OCI-LY1 (cell line): ENCODE measurements around the gene TPO.
"Not testable (repeated sequence)": the region's sequence is repeated elsewhere in the genome, so short reads cannot be mapped to it uniquely, and the experiment has no call there.

Experiments used
- H2AFZ ChIP-seq: fragments of 200-600 bp; sonication (generic), shearing (Covaris generic); 2 replicates; pipeline ENCODE4 v1.6.0; 2014; ENCODE audit warnings: antibody characterized with exemption, mild to moderate bottlenecking, low read length
- H3F3A ChIP-seq: fragments of 200-600 bp; sonication (generic), shearing (Covaris generic); 2 replicates; pipeline ENCODE4 v1.6.0; 2014; ENCODE audit warnings: mild to moderate bottlenecking, antibody characterized with exemption, low read length, moderate library complexity; ENCODE audit not compliant: insufficient read depth
- H3K27ac ChIP-seq: fragments of 200-600 bp; sonication (generic); 2 replicates; pipeline ENCODE4 v1.5.1; 2014; ENCODE audit warnings: low read length, mixed run types, mild to moderate bottlenecking, low read depth; ENCODE audit not compliant: poor library complexity, severe bottlenecking
- H3K27me3 ChIP-seq: fragments of 200-600 bp; sonication (generic); 2 replicates; pipeline ENCODE4 v1.6.0; 2014; ENCODE audit warnings: antibody characterized with exemption, mild to moderate bottlenecking, low read length, moderate library complexity; ENCODE audit not compliant: insufficient read depth
- H3K36me3 ChIP-seq: fragments of 200-600 bp; sonication (generic); 2 replicates; pipeline ENCODE4 v1.6.1; 2014; ENCODE audit warnings: mild to moderate bottlenecking, antibody characterized with exemption, low read length, moderate library complexity, mixed read lengths; ENCODE audit not compliant: insufficient read depth
- H3K4me1 ChIP-seq: fragments of 200-600 bp; sonication (generic); 2 replicates; pipeline ENCODE4 v1.5.1; 2014; ENCODE audit warnings: mild to moderate bottlenecking, low read length, moderate library complexity; ENCODE audit not compliant: insufficient read depth, severe bottlenecking
- H3K4me2 ChIP-seq: fragments of 200-600 bp; sonication (generic), shearing (Covaris generic); 2 replicates; pipeline ENCODE4 v1.6.1; 2014; ENCODE audit warnings: low read length
- H3K4me3 ChIP-seq: fragments of 200-600 bp; sonication (generic); 2 replicates; pipeline ENCODE4 v1.5.1; 2014; ENCODE audit warnings: low read length, low read depth, mild to moderate bottlenecking, mixed read lengths; ENCODE audit not compliant: poor library complexity, severe bottlenecking
- H3K79me2 ChIP-seq: fragments of 200-600 bp; shearing (Covaris generic); 2 replicates; pipeline ENCODE4 v1.6.1; 2016; ENCODE audit warnings: mixed run types, low read length, mixed read lengths; ENCODE audit not compliant: insufficient read depth
- H3K9ac ChIP-seq: fragments of 200-600 bp; sonication (generic), shearing (Covaris generic); 2 replicates; pipeline ENCODE4 v1.6.1; 2014; ENCODE audit warnings: mild to moderate bottlenecking, low read length, mixed read lengths
- H3K9me2 ChIP-seq: fragments of 200-600 bp; sonication (generic), shearing (Covaris generic); 2 replicates; pipeline ENCODE4 v1.6.1; 2014; ENCODE audit warnings: low read depth, mild to moderate bottlenecking, low read length, mixed read lengths
- H3K9me3 ChIP-seq: fragments of 200-600 bp; shearing (Covaris generic); 2 replicates; pipeline ENCODE4 v1.6.1; 2014; ENCODE audit warnings: low read length, mixed read lengths
- H4K20me1 ChIP-seq: fragments of 200-600 bp; sonication (generic), shearing (Covaris generic); 2 replicates; pipeline ENCODE4 v1.6.0; 2016; ENCODE audit warnings: mild to moderate bottlenecking, low read length; ENCODE audit not compliant: insufficient read depth
- CTCF ChIP-seq: fragments of 200-600 bp; sonication (generic), shearing (Covaris generic); IDR thresholded peaks from 2 replicates; pipeline ENCODE4 v1.5.1; 2017; ENCODE audit warnings: mild to moderate bottlenecking, antibody characterized with exemption, low read length, moderate library complexity, mixed read lengths
- EZH2 ChIP-seq: fragments of 200-600 bp; sonication (generic), shearing (Covaris generic); IDR thresholded peaks from 2 replicates; pipeline ENCODE4 v1.8.0; 2017; ENCODE audit warnings: borderline replicate concordance, mixed run types, mild to moderate bottlenecking, antibody characterized with exemption, low read length, moderate library complexity, mixed read lengths

TPO gene

GRCh38 chr2:1406434-1406833, 6.8 kb upstream of the TPO start:
- TF ChIP-seq CTCF = no peak
- no peak for TF ChIP-seq EZH2
- H3K36me3 ChIP-seq = no peaks in the 10 kb centered on the region

GRCh38 chr2:1407950-1408675, 5.2 kb upstream of the TPO start:
- Histone ChIP-seq H2AFZ (no peak overlapping the region), H3K79me2 (no peaks in the 10 kb centered on the region), H3K9me2 (no peaks in the 10 kb centered on the region), H3F3A (no peaks in the 10 kb centered on the region), H4K20me1 (no peaks in the 10 kb centered on the region), H3K9me3 (no peaks in the 10 kb centered on the region), H3K27ac (no peak overlapping the region), H3K4me1 (no peaks in the 10 kb centered on the region), H3K27me3 (no peaks in the 10 kb centered on the region), H3K9ac (no peak overlapping the region), H3K4me2 (no peak overlapping the region), H3K36me3 (no peaks in the 10 kb centered on the region), H3K4me3 (no peak overlapping the region)
- TF ChIP-seq CTCF (no peak), EZH2 (no peak)

More at GRCh38 chr2:1406434-1406833, 6.8 kb upstream of the TPO start:
- Histone ChIP-seq H3K4me3 (no peak overlapping the region), H3K27me3 (no peaks in the 10 kb centered on the region), H3K27ac (no peak overlapping the region), H3F3A (no peaks in the 10 kb centered on the region), H3K9ac (no peak overlapping the region), H2AFZ (no peak overlapping the region), H3K79me2 (no peaks in the 10 kb centered on the region), H3K4me1 (no peaks in the 10 kb centered on the region), H3K9me2 (no peaks in the 10 kb centered on the region), H3K4me2 (no peak overlapping the region), H3K9me3 (no peaks in the 10 kb centered on the region), H4K20me1 (no peaks in the 10 kb centered on the region)

GRCh38 chr2:1414121-1414520, 858 bp downstream of the TPO start:
- H4K20me1 ChIP-seq = no peaks in the 10 kb centered on the region
- H3K4me1 ChIP-seq = no peaks in the 10 kb centered on the region
- no peak overlapping the region for H3K9ac ChIP-seq
- H3K27me3 ChIP-seq = no peaks in the 10 kb centered on the region
- H3K9me3 ChIP-seq = no peaks in the 10 kb centered on the region
- no peak overlapping the region for H3K27ac ChIP-seq
- no peaks in the 10 kb centered on the region for H3K36me3 ChIP-seq
- no peak overlapping the region for H2AFZ ChIP-seq
- no peaks in the 10 kb centered on the region for H3F3A ChIP-seq
- TF ChIP-seq EZH2 = no peak
- TF ChIP-seq CTCF = no peak
- no peaks in the 10 kb centered on the region for H3K9me2 ChIP-seq
- H3K79me2 ChIP-seq = no peaks in the 10 kb centered on the region
- H3K4me3 ChIP-seq = no peak overlapping the region
- no peak overlapping the region for H3K4me2 ChIP-seq

GRCh38 chr2:1414901-1415300, 1.6 kb downstream of the TPO start:
- H3K9me3 ChIP-seq, H4K20me1 ChIP-seq, H2AFZ ChIP-seq, H3K4me3 ChIP-seq, H3K27ac ChIP-seq, H3K27me3 ChIP-seq, H3K9ac ChIP-seq, H3K4me2 ChIP-seq, H3F3A ChIP-seq, H3K36me3 ChIP-seq, H3K79me2 ChIP-seq, H3K4me1 ChIP-seq, H3K9me2 ChIP-seq: not testable (repeated sequence)
